ENCODE data around the gene TOMM7.

TOMM7 gene

DNA sequence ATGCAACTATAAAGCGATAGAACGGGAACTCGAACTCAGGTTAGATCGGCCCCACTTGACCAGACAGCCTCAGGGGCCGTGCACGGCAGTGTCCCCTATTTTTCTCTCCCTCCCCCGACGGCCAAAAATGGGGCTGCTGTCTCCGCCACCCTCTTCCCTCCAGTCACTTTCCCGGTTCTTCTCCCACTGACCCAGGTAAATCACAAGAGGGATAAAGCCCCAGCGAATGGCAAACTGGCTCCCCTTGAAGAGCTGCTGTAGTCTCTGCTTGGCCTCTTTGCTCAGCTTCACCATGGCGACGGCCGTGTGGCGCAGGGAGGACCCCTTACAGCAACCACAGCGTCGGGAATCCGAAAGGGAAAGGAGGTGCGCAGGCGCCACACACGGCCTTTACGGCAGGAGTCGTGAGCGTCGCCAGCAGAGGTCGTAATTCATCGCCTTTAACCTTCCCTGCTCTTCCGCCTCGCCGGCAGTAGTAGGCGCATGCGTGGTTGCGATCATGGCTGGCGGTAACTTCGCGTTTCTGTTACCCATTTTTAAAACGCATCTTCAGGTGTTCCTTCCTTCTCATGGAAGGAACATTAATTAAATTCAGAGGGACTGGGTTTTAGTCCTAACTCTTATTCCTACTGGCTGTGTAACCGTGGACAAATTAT lies at the start of gene TOMM7:
Gene TOMM7, minus strand, starts transcription at position 364 of the 656 bp plus-strand sequence. Its CDS starts 70 bp downstream, at position 294.
- peak; percentile 84 for DNase-seq (ENCODE audit: low read depth)

DNA sequence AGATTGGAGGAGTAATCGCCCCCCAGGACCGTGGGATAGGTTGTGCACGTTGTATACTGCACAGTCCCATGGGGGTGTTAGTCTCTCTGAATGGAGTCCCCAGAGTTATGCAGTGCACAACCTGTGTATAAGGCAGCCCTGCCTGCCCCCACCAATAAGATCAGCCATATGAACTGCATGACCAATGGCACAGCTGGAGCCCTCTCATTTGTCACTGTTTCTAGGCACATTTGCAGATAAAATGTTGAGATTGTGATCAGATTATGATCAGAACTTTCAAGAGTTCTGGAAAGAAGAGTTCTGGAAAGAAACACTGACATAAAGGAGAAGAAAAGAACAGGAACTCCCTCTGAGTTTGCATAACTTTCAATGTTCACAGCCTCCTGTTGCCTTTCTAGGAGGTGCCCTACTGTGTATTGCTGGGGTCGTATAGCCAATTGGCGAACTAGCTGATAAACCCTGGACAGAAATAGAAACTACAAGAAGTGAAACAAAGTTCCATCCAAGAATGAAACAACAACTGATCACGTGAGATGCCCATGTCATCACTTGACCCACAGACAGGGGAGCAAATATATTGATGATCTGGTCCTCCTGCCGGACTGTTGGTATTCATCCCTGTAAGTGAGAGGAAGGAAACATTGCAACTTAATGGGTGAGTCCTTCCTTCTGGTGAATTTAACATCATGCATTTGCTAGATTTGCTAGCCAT lies 49.6 kb upstream of the TOMM7 start:
- no peak for DNase-seq (ENCODE audit: low read depth)

DNA sequence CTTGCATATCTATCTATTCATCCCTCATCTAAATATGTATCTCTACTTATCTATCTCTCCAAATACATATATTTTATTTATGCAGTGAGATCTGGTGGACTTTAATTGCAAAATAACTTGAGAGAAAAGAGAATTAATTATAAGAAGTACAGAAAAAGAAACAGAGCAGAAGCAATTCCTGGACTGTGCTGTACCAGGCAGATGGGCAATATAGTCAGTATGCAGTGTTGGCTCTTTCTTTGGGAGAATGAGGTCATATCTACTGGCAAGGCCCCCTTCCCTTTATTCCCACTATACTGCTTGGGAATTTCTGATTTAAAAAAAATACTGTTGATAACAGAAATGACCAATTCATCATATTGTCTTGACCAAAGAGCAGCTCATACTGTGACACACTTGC lies 49.0 kb upstream of the TOMM7 start:
- DNase-seq (ENCODE audit: low read depth): no peak

- DNase-seq (ENCODE audit: low read depth): no peak
Observed at GRCh38 chr7:22868509-22868908, 45.9 kb upstream of the TOMM7 start.

DNA sequence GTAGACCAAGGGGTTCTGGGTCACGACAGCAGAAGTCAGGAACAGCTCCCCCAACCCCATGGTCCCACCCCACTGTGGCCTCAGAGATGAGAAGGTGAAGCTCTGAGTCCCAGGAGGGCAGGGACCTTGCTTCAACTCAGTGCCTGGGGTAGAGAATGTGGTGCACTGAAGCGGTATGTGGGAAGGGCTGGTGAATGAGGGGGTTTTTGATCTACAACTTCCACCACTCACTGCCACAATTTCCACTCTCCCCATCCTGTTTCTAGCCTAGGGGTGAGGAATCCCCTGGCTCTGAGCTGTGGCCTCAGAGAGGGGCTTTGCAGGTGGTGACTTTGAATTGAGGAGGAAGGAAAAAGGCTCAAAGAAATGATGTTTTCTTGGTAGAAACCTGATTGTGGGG lies 44.9 kb upstream of the TOMM7 start:
- no peak for DNase-seq (ENCODE audit: low read depth)

GRCh38 chr7:22867003-22867402 lies 44.4 kb upstream of the TOMM7 start:
- no peak for DNase-seq (ENCODE audit: low read depth)

- no peak for DNase-seq (ENCODE audit: low read depth)
Observed at GRCh38 chr7:22865602-22865960, 42.9 kb upstream of the TOMM7 start.

DNA sequence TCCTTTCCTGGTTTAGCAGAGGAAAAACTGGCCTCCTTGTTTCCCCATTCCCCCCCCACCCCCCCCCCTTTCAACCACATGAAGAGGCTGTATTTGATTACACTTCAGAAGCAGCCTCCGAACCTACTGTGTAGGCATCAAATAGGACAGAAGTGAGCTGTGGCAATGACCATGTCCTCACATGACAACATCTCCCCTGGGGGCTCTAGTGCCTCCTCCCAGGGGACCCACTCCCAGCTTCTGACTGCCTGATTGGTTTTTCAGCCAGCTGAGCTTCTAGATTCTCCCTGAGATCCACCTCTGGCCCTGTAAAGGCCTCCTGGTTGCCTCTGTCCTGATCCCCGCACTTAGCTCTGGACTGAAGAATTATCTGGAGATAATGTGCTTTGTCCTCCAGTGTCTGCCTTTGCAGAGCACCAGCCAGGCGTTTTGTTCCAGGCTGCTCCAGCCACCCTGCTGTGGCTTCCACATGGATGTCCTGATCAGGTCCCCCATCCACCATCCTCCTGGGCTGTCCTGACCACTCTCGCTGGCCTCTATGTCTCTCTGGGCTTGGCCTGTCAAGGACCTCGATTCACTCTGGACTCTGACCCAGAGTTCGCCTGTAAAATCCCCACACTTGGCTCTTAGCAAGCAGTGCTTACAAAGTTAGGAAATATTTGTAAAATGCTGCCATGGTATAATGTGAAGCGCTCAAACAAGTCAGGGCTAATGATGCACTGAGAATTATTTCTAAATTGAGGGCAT lies 42.4 kb upstream of the TOMM7 start:
- DNase-seq (ENCODE audit: low read depth): no peak

DNA sequence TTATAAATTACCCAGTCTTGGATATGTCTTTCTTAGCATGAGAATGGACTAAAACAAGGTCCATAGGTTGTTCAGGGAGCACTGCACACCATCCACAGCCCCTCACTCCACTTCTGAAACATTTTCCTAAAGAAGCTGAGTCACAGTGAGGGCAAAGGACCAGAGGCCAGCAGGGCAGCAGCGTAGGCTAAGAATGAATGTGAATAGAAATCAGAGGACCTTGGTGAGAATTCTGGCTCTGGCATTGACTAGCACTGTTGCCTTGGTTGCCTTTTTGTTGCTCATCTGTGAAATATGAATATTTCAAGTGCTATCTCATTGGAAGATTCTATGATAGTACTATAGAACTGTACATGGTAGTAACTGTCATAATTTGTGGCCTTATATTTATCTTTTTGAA lies 41.7 kb upstream of the TOMM7 start:
- DNase-seq (ENCODE audit: low read depth): no peak

DNA sequence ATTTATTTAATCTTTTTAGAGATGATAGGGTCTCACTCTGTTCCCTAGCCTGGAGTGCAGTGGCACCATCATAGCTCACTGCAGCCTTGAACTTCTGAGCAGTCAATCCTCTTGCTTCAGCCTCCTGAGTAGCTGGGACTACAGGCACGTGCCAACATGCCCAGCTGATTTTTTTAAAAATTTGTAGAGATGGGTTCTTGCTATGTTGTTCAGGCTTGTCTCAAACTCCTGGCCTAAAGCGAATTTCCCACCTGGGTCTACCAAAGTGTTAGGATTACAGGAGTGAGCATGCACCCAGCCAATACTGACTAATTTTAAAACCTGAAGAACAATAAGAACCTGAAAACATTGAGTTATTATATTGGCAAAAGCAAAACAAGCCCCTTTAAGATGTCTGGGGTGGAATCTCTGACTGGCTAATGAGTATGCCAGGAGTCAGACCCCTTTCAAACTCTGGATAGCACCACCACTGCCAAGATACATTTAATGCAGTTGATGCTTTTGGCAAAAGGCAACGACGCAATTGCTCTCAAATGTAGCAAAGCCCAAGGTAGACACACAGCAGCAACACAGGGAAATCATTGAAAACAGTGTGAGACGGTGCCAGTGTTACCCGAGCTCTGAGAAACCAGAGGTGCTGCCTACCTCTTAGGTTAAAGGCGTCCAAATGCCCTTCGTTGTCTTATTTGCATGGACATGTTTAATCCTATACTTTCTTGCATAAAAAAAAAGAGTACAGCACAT lies 40.7 kb upstream of the TOMM7 start:
- DNase-seq (ENCODE audit: low read depth): no peak

DNA sequence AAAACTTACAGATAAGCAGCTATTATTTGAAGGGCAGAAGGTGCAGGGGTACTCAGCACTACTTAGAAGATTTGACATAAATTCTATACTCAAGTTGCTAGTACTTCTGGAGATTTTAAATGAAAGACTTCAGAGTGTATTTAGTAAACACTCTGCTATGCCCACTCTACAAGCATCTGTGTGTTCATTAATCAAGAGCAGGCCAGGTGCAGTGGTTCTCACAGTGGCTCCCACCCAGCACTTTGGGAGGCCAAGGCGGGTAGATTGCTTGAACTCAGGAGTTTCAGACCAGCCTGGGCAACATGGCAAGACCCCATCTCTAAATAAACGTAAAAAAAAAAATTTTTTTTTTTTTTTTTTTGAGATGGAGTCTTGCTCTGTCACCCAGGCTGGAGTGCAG lies 38.9 kb upstream of the TOMM7 start:
- DNase-seq (ENCODE audit: low read depth): no peak

DNA sequence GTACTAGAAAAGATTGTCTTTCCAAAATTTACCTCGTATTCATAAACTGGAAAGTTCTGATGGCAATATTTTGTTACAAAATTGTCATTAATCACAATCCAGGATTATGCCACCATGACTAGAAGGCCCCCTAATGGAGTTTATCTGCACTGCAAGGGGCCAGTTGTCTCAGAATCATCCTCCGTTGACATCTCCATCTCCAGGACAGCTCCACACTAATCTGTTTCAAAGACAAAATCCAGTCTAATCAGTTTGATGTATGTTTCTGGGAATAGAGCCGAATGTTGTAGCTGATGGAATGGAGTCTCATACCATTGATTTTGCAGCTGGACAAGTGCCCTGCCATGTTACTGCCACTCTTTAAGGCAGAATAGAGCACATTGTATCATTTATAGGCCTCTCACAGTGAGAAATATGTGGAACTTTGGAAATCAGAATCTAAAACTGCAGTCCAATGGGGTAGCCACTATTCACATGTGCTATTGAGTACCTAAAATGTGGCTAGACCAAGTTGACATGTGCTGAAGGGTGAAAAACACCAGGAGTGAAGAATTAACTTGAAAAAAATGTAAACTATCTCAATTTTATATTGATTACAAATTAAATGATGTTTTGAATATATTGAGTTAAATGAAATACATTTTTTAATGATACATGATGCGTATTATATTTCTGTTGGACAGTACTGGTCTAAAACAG lies 38.3 kb upstream of the TOMM7 start:
- DNase-seq (ENCODE audit: low read depth): no peak

DNA sequence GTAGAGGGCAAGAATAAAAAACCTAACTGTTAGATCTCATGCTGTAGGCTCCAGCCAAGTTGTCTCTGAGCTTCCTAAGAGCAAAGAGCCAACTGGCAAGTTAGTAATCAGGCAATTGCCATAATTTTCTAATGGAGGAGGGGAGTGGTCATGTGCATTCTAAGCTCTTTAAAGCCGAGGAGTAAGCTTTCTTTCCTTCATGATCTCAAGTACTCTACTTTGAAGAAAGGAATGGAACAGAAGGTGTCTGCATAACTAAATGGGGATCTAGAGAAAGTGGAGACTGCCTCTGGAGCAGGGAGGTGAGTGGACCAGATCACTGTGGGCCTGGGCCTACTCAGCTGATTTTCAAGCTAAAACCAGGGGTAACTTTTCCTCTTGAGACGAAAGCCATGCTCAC lies 37.7 kb upstream of the TOMM7 start:
- no peak for DNase-seq (ENCODE audit: low read depth)

DNA sequence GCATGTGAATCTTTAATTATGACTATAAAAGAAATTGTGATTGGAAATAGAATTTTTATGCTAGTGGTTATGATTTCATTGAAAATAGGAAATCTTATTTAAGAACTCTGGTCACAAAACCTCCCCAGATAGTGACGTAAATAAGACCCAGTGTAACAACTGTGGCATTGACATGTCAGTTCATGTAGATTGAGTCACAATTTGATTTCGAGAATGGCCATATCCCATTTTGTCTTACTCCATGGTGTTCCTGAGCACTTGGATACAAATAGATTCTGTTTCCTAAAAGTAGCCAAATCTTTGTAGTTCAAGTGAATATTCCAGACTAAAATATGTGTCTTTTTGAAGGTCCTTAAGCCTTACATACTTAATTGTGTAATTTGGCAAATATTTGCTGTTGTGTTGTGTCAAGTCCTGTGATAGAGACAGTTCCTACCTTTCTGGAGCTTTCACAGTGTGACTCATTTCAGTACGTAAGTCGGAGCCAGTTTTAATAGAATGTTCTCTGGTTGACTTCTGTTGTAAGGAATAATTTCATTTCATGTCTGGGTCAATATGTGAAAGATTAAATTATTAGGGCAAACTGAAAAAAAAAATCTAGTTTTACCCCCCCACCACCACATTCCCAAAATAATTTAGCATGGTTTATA lies 37.1 kb upstream of the TOMM7 start:
- no peak for DNase-seq (ENCODE audit: low read depth)

DNA sequence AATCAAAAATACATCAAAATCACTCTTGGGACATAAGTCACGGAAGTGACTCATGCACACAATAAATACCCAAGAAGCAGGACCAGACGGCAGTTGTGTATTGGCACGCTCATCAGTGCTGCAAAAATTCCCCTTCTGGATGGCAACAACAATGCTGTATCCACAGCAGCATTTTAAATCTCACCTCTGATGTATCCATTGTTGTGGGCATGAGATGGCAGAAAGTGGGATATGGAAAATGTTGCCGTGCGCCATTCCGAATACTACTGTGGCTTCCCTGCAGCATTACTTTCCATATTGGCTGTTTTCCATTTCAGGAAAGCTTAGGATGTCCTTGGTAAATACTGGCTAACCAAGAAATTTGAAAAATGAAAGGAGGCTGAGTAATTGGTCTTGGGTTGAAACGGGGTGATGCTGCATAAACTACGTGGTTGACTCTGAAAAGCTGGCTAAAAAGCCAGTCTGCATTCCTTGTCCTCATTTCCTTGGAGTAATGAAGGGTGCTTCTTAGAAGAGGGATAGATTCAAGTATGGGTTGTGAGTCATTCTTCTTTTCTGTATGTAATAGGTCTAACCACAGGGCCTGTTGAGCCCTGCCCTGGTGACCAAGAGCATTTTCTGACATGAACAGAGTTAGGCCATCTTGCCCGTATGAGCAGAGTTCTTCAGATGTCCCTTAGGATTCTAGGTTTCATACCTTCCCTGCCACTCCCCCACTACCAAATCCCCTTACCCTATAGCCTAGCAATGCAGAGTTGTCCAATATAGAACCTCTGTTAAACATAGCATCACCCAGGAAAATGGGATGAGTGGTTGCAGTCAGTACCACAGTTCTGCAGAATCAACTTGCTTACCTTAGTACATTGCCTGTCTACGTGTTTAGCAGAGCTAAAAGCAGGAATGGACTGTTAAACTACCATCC lies 36.3 kb upstream of the TOMM7 start:
- DNase-seq (ENCODE audit: low read depth): no peak

DNA sequence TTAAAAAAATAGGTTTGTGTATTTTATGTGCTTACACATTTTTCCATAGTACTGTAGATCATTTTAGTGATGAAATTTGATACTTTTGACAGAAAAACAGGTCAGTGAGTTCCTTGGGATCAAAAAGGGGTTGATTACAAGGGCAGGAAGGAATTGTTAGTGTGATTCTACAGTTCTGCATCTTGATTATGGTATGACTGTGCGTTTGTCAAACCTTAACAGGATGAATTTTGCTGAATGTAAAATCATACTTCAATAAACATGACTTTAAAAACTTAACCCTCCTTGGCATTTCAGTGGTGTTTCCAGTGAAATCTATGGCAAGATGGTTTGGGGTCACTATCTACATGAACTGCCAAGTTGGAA lies 35.6 kb upstream of the TOMM7 start:
- DNase-seq (ENCODE audit: low read depth): no peak

DNA sequence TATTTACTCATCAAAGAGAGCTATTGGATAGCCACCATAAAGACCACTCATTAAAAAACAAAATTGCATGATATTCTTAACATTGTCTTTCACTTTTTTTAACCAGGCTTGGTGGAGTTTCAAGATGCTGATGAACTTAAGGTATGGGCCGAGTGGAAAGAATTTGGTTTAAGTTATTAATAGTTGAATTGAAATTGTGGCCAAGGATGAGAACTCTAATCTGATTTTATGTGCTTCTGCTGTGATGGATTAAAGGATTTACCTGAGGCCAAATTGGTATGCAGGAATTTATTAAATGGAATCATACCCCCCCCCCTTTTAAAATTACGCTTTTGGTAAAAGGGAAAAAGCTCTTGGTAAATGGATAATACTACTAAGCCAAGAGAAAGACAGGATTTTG lies 33.8 kb upstream of the TOMM7 start:
- DNase-seq (ENCODE audit: low read depth): no peak

DNA sequence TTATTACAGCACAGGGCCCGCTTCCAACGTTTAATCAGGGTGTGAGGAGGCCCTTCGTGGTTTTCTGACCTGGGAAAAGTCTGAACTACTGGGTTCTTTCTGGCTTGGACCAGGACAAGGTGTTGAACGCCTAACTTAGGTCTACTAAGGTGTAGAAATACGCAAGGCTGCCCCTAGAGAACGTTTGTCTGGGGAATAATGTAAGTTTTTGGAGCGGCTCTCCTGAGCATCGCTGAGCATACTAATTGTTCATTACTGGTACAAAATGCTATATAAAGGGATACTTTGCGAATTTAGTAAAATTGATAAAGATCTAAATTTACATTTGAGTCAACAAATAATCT lies 32.4 kb upstream of the TOMM7 start:
- no peak for DNase-seq (ENCODE audit: low read depth)

DNA sequence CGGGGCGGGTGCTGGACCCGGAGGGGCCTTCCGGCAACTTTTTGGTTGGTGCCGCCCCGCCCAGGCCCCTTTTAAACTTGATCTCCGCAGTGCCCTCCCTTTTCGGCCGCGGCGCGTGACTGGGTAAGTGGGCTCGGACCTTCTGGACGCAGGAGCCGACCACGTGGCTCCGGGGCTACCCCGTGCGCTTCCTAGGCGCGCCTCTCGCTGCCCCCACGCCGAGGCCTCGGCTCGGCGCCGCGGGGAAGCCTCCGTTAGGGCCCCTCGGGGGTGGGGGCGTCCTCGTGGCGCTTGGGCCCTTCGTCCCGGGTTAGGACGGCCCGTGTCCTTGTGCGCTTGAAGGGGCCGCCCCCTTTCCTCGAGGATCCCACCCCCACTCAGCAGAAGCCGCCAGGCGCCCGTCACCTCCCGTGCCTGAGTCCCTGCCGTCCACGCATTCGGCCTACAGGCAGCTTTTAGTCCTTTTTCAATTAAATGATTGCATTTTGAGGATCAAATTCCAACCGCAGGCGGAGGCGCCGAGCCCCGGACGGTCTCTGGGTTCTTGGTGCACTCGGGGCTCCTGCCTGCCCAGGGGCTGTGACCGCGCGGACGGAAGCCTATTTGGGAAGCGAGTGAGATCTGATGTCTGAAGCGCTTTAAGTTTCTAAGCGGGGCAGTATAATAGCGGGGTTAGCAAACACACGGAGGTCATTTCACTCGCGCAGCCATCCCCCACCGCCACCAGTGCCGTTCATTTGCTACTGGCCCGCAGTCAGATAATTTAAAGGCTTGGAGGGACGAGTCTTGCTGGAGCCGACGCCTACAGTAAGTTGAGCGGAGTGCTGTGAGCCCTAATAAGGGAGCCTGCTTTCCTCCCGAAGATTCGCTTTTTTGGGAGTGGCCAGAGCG lies 31.8 kb upstream of the TOMM7 start:
- peak; percentile 76 for DNase-seq (ENCODE audit: low read depth)
